H1 (cell line): Measurements from ENCODE around the gene ARHGAP15. TPM values are rescaled to one million over a fixed set of nuclear protein-coding genes. Genes with fewer than 3 reads are reported as not detected.

Source experiments
- ASH2L ChIP-seq: fragments of 200-600, 300-600 bp; sonication (generic); IDR thresholded peaks from one replicate; pipeline ENCODE4 v1.7.1; 2017; ENCODE audit warnings: low read length
- EGR1 ChIP-seq: IDR thresholded peaks from 2 replicates; pipeline ENCODE4 v1.6.1; 2011; ENCODE audit warnings: low read depth, low read length, borderline replicate concordance
- JUN ChIP-seq: IDR thresholded peaks from 2 replicates; pipeline ENCODE4 v1.6.1; 2011; ENCODE audit warnings: low read depth, mild to moderate bottlenecking, improper control_type of control experiment, low read length
- NANOG ChIP-seq: IDR thresholded peaks from 2 replicates; pipeline ENCODE4 v1.6.1; 2011; ENCODE audit warnings: low read length, low read depth, mild to moderate bottlenecking, inconsistent platforms; ENCODE audit not compliant: insufficient read depth, poor library complexity, severe bottlenecking
- SAP30 ChIP-seq: fragments of 300-600 bp; sonication (generic); IDR thresholded peaks from 2 replicates; pipeline ENCODE4 v1.7.1; 2012; ENCODE audit warnings: low read length, moderate library complexity, mild to moderate bottlenecking, inconsistent platforms; ENCODE audit not compliant: insufficient read depth, insufficient replicate concordance
- SIX5 ChIP-seq: IDR thresholded peaks from 2 replicates; pipeline ENCODE4 v1.6.1; 2011; ENCODE audit warnings: mild to moderate bottlenecking, low read depth, low read length
- polyA plus RNA-seq, 7 experiments: library from polyadenylated mRNA; depleted of rRNA in 3 of 7; stranded (reverse) in 5 of 7; unstranded in 2 of 7; fragments of >200 nt in 5 of 7; fragments of 200-250 nt in 2 of 7; gene quantifications; 1 replicate in 5 of 7; 2 replicates in 1 of 7; 4 replicates in 1 of 7; pipeline versions ENCODE4 v1.2.1 to v1.2.3, GENCODE V29; 2011 to 2013; ENCODE audit warnings: missing spikeins in 2 of 7, mixed read lengths in 2 of 7
- total RNA-seq: library from RNA; stranded (reverse); fragmentation: NEBNext Ultra II Directional; extraction: Animal tissue kit (Norgen Biotek cat#: 25700); gene quantifications from 2 replicates; pipeline ENCODE4 v1.2.1, GENCODE V29; 2021
- TF ChIP-seq, protein P1 (sequence below): fragments of 300-600 bp; sonication (generic); IDR thresholded peaks from 2 replicates; pipeline ENCODE4 v1.7.1; 2012; ENCODE audit warnings: low read length, moderate library complexity, mild to moderate bottlenecking, inconsistent platforms; ENCODE audit not compliant: insufficient replicate concordance
- TF ChIP-seq, protein P2 (sequence below): IDR thresholded peaks from 2 replicates; pipeline ENCODE4 v1.6.1; 2012; ENCODE audit warnings: inconsistent platforms
- TF ChIP-seq, protein P3 (sequence below): IDR thresholded peaks from 2 replicates; pipeline ENCODE4 v1.6.1; 2012; ENCODE audit warnings: low read length, inconsistent platforms

The ARHGAP15 gene
- total and polyA plus RNA-seq, 2 of the 8 experiments (the other 6 are each of a cell fraction or from before 2014, with no cell fraction given): not detected

DNA sequence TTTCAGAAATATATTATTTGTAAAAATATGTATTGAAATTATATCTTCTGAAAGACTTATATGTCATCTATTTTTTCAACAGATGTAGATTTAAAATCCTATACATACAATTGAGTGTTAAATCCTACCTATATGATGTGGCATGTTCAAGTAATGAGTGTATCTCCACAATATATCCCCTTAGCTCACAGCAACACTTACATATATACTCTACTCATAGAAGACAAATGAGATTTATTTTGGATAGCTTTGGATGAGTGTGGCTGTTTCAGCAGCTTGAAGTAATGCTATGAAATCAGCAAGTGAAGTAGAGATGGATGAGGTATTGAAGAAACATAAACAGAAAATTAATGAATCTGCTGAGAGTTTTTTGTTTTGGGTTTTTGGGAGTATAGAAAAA lies 263.1 kb downstream of the ARHGAP15 start (continued):
- TF ChIP-seq, protein P1, sequence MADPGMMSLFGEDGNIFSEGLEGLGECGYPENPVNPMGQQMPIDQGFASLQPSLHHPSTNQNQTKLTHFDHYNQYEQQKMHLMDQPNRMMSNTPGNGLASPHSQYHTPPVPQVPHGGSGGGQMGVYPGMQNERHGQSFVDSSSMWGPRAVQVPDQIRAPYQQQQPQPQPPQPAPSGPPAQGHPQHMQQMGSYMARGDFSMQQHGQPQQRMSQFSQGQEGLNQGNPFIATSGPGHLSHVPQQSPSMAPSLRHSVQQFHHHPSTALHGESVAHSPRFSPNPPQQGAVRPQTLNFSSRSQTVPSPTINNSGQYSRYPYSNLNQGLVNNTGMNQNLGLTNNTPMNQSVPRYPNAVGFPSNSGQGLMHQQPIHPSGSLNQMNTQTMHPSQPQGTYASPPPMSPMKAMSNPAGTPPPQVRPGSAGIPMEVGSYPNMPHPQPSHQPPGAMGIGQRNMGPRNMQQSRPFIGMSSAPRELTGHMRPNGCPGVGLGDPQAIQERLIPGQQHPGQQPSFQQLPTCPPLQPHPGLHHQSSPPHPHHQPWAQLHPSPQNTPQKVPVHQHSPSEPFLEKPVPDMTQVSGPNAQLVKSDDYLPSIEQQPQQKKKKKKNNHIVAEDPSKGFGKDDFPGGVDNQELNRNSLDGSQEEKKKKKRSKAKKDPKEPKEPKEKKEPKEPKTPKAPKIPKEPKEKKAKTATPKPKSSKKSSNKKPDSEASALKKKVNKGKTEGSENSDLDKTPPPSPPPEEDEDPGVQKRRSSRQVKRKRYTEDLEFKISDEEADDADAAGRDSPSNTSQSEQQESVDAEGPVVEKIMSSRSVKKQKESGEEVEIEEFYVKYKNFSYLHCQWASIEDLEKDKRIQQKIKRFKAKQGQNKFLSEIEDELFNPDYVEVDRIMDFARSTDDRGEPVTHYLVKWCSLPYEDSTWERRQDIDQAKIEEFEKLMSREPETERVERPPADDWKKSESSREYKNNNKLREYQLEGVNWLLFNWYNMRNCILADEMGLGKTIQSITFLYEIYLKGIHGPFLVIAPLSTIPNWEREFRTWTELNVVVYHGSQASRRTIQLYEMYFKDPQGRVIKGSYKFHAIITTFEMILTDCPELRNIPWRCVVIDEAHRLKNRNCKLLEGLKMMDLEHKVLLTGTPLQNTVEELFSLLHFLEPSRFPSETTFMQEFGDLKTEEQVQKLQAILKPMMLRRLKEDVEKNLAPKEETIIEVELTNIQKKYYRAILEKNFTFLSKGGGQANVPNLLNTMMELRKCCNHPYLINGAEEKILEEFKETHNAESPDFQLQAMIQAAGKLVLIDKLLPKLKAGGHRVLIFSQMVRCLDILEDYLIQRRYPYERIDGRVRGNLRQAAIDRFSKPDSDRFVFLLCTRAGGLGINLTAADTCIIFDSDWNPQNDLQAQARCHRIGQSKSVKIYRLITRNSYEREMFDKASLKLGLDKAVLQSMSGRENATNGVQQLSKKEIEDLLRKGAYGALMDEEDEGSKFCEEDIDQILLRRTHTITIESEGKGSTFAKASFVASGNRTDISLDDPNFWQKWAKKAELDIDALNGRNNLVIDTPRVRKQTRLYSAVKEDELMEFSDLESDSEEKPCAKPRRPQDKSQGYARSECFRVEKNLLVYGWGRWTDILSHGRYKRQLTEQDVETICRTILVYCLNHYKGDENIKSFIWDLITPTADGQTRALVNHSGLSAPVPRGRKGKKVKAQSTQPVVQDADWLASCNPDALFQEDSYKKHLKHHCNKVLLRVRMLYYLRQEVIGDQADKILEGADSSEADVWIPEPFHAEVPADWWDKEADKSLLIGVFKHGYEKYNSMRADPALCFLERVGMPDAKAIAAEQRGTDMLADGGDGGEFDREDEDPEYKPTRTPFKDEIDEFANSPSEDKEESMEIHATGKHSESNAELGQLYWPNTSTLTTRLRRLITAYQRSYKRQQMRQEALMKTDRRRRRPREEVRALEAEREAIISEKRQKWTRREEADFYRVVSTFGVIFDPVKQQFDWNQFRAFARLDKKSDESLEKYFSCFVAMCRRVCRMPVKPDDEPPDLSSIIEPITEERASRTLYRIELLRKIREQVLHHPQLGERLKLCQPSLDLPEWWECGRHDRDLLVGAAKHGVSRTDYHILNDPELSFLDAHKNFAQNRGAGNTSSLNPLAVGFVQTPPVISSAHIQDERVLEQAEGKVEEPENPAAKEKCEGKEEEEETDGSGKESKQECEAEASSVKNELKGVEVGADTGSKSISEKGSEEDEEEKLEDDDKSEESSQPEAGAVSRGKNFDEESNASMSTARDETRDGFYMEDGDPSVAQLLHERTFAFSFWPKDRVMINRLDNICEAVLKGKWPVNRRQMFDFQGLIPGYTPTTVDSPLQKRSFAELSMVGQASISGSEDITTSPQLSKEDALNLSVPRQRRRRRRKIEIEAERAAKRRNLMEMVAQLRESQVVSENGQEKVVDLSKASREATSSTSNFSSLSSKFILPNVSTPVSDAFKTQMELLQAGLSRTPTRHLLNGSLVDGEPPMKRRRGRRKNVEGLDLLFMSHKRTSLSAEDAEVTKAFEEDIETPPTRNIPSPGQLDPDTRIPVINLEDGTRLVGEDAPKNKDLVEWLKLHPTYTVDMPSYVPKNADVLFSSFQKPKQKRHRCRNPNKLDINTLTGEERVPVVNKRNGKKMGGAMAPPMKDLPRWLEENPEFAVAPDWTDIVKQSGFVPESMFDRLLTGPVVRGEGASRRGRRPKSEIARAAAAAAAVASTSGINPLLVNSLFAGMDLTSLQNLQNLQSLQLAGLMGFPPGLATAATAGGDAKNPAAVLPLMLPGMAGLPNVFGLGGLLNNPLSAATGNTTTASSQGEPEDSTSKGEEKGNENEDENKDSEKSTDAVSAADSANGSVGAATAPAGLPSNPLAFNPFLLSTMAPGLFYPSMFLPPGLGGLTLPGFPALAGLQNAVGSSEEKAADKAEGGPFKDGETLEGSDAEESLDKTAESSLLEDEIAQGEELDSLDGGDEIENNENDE: no peak
- TF ChIP-seq ASH2L: no peak
- no peak for TF ChIP-seq NANOG
- no peak for TF ChIP-seq SAP30
- TF ChIP-seq, protein P2, sequence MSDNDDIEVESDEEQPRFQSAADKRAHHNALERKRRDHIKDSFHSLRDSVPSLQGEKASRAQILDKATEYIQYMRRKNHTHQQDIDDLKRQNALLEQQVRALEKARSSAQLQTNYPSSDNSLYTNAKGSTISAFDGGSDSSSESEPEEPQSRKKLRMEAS: no peak
- TF ChIP-seq JUN: no peak
- TF ChIP-seq, protein P3, sequence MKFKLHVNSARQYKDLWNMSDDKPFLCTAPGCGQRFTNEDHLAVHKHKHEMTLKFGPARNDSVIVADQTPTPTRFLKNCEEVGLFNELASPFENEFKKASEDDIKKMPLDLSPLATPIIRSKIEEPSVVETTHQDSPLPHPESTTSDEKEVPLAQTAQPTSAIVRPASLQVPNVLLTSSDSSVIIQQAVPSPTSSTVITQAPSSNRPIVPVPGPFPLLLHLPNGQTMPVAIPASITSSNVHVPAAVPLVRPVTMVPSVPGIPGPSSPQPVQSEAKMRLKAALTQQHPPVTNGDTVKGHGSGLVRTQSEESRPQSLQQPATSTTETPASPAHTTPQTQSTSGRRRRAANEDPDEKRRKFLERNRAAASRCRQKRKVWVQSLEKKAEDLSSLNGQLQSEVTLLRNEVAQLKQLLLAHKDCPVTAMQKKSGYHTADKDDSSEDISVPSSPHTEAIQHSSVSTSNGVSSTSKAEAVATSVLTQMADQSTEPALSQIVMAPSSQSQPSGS: no peak
- TF ChIP-seq EGR1: no peak
- TF ChIP-seq SIX5: no peak
